PC-3 (cell line): Measurements from ENCODE around the gene DNAJC5. TPM values are rescaled to one million over a fixed set of nuclear protein-coding genes. Genes with fewer than 3 reads are reported as not detected.

Experiments
- ATAC-seq: fragments of 200-7000 bp; cut with Tn5 transposase; 2 replicates; pipeline ENCODE4 v1.9.1; 2020; ENCODE audit warnings: mild to moderate bottlenecking, moderate library complexity
- BruUV-seq: library from RNA; stranded (reverse); fragments of 400-500 nt; replicated peaks from 2 replicates; lab custom pipeline; 2021; lab: Mats Ljungman, UMichigan
- CTCF ChIA-PET: fragments of 300-600 bp; sonication (Branson Sonifier 250); formaldehyde crosslinking; loops from one replicate; lab custom pipeline; 2022; ENCODE audit warnings: antibody characterized with exemption; lab: Charles Lee
- POLR2A ChIA-PET: fragments of 300-600 bp; sonication (Branson Sonifier 250); formaldehyde crosslinking; loops from one replicate; lab custom pipeline; 2022; ENCODE audit warnings: antibody characterized with exemption; ENCODE audit not compliant: unreplicated experiment; lab: Charles Lee
- DNase-seq: peaks from one replicate; pipeline ENCODE4 v3.0.0-alpha.2; 2015
- H2AFZ ChIP-seq: fragments of 300-600 bp; sonication (generic); 2 replicates; pipeline ENCODE4 v1.6.0; 2016; ENCODE audit warnings: antibody characterized with exemption, low read length
- H3F3A ChIP-seq: fragments of 300-600 bp; sonication (generic); one replicate; pipeline ENCODE4 v1.6.0; 2017; ENCODE audit warnings: antibody characterized with exemption, low read length, control low read depth, mild to moderate bottlenecking; ENCODE audit not compliant: unreplicated experiment
- H3K27ac ChIP-seq: fragments of 300-600 bp; sonication (generic); 2 replicates; pipeline ENCODE4 v1.5.1; 2016; ENCODE audit warnings: mild to moderate bottlenecking, low read length
- H3K27me3 ChIP-seq: fragments of 300-600 bp; sonication (generic); 2 replicates; pipeline ENCODE4 v1.6.1; 2016; ENCODE audit warnings: low read length, mixed read lengths
- H3K36me3 ChIP-seq: fragments of 300-600 bp; sonication (generic); 2 replicates; pipeline ENCODE4 v1.6.1; 2016; ENCODE audit warnings: low read depth, mixed run types, low read length, mixed read lengths
- H3K4me1 ChIP-seq: fragments of 300-600 bp; sonication (generic); 2 replicates; pipeline ENCODE4 v1.5.1; 2016; ENCODE audit warnings: low read length; ENCODE audit not compliant: insufficient read depth
- H3K4me2 ChIP-seq: fragments of 300-600 bp; sonication (generic); 2 replicates; pipeline ENCODE4 v1.6.0; 2016; ENCODE audit warnings: low read length
- H3K4me3 ChIP-seq: fragments of 300-600 bp; sonication (generic); 2 replicates; pipeline ENCODE4 v1.5.1; 2016; ENCODE audit warnings: mild to moderate bottlenecking, low read length, mixed read lengths
- H3K79me2 ChIP-seq: fragments of 300-600 bp; sonication (generic); 2 replicates; pipeline ENCODE4 v1.6.1; 2017; ENCODE audit warnings: low read length, mixed read lengths
- H3K9ac ChIP-seq: fragments of 300-600 bp; sonication (generic); 2 replicates; pipeline ENCODE4 v1.6.0; 2016; ENCODE audit warnings: mild to moderate bottlenecking, low read length
- H3K9me2 ChIP-seq: fragments of 300-600 bp; sonication (generic); replicated peaks from 2 replicates; pipeline ENCODE4 v1.6.1; 2016; ENCODE audit warnings: mixed run types, low read length, mixed read lengths
- H3K9me3 ChIP-seq: fragments of 300-600 bp; sonication (generic); 2 replicates; pipeline ENCODE4 v1.6.1; 2016; ENCODE audit warnings: low read length, mixed read lengths
- H4K20me1 ChIP-seq: fragments of 300-600 bp; sonication (generic); 2 replicates; pipeline ENCODE4 v1.6.1; 2016; ENCODE audit warnings: low read length, mixed read lengths
- EZH2 ChIP-seq: fragments of 300-600 bp; sonication (generic); IDR thresholded peaks from one replicate; pipeline ENCODE4 v1.6.1; 2017; ENCODE audit warnings: antibody characterized with exemption, mild to moderate bottlenecking, low read length; ENCODE audit not compliant: unreplicated experiment
- EZH2phosphoT487 ChIP-seq: fragments of 300-600 bp; sonication (generic); IDR thresholded peaks from 2 replicates; pipeline ENCODE4 v1.6.1; 2018; ENCODE audit warnings: mild to moderate bottlenecking, antibody characterized with exemption, low read length, borderline replicate concordance
- intact Hi-C: fragments of 100-400 bp; cut with micrococcal nuclease; formaldehyde crosslinking; loops from 2 replicates; pipeline ENCODE4 v1.9.0; 2023
- total RNA-seq: library from RNA; depleted of rRNA; stranded (reverse); fragments of >200 nt; gene quantifications from 2 replicates; pipeline ENCODE4 v1.2.3, GENCODE V29; 2014
- TF ChIP-seq, protein P1 (sequence below): fragments of 300-600 bp; sonication (generic); conservative IDR thresholded peaks from 2 replicates; pipeline ENCODE4 v1.5.1; 2017; ENCODE audit warnings: antibody characterized with exemption, low read depth, mild to moderate bottlenecking, low read length

The DNAJC5 gene
- total RNA-seq, 1 experiment from 2014 or later = 73.7 TPM

DNA sequence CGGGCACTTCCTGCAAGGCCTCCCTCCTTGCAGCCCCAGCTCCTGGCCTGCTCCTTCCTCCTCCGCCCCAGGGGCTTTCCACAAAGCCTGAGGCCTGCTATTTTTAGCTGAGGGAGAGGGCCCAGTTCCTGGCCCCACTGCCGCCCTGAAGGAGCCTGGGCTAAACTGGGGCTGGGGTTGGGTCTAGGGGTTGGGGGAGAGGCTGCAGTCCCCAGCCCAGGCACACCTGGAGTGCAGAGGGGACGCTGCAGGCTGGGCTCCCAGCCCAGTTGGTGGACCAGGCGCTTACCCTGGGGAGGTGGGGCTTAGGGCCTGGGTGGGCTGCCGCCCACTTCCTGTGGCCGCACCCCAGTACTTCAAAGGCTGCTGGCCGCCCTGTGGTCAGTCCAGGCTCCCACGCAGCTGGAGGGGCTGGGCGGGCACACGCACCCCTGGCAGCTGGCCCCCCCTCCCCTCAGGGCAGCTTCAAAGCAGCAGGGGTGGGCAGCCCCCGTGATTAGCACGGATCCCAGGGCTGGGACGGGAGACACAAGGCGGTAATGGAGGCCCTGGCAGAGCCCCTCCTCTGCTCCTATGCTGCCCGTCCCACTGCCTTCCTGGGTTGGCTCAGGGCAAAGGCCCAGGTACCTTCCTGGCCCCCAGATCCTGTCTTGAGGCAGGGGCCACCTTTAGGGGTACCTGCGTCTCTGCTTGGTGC lies 40.7 kb upstream of the DNAJC5 start:
- Histone ChIP-seq H3K9me3 (no peaks in the 10 kb centered on the region), H3K4me1 (no peaks in the 10 kb centered on the region), H3K4me3 (no peak overlapping the region), H2AFZ (no peak overlapping the region), H3K9me2 (no peaks in the 10 kb centered on the region), H4K20me1 (no peaks in the 10 kb centered on the region), H3F3A (peaks cover 3% of the 10 kb centered on the region), H3K36me3 (no peaks in the 10 kb centered on the region), H3K9ac (no peak overlapping the region), H3K27me3 (peaks cover 20% of the 10 kb centered on the region), H3K27ac (no peak overlapping the region), H3K79me2 (no peaks in the 10 kb centered on the region), H3K4me2 (no peak overlapping the region)
- ChIA-PET POLR2A (interaction anchor here (0.6 to 0.7 kb wide), 2 partner anchors 35 to 50 kb away, joined by 3 read pairs; no protein-coding TSS in a partner anchor), CTCF (no interaction called here)
- ATAC-seq = peak; percentile 13
- no TSS peak for BruUV-seq
- no peak for DNase-seq
- intact Hi-C loops = no loop called here
- TF ChIP-seq, protein P1, sequence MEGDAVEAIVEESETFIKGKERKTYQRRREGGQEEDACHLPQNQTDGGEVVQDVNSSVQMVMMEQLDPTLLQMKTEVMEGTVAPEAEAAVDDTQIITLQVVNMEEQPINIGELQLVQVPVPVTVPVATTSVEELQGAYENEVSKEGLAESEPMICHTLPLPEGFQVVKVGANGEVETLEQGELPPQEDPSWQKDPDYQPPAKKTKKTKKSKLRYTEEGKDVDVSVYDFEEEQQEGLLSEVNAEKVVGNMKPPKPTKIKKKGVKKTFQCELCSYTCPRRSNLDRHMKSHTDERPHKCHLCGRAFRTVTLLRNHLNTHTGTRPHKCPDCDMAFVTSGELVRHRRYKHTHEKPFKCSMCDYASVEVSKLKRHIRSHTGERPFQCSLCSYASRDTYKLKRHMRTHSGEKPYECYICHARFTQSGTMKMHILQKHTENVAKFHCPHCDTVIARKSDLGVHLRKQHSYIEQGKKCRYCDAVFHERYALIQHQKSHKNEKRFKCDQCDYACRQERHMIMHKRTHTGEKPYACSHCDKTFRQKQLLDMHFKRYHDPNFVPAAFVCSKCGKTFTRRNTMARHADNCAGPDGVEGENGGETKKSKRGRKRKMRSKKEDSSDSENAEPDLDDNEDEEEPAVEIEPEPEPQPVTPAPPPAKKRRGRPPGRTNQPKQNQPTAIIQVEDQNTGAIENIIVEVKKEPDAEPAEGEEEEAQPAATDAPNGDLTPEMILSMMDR = no peak
- no peak for TF ChIP-seq EZH2
- no peak for TF ChIP-seq EZH2phosphoT487

DNA sequence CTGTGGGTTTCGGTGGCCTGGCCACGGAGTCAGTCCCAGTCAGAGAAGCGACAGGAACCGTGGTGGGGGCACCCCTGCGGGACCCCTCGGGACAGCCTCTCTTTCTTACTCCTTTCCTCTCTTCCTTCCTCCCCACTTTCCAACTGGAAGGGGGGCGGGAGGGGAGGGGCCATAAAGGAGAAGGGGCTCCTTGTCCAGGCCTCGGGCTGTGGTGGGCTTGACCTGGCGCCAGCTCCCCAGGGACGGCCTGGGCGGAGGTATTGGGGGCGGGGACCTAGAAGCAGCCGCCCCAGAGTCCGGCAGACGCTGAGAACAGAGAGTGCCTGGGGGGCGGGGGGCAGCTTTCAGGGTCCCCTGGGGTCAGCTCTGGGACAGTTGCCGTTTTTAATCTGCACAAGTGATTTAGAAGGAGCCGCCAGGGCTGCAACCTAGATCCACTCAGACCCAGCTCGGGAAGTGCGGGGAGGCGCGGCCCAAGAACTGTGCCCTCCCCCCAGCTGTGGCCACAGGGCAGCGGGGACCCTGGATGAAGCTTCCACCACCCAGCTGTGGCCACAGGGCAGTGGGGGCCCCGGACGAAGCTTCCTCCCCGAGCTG lies 40.1 kb upstream of the DNAJC5 start:
- no peak overlapping the region for H3K4me3 ChIP-seq
- H4K20me1 ChIP-seq = no peaks in the 10 kb centered on the region
- H3K9ac ChIP-seq = no peak overlapping the region
- H3K79me2 ChIP-seq = no peaks in the 10 kb centered on the region
- ATAC-seq = no peak; the same call in 1 of the 2 replicates
- H3K4me2 ChIP-seq = no peak overlapping the region
- ChIA-PET CTCF (no interaction called here), POLR2A (interaction anchor here (0.7 kb wide), 1 partner anchor 51 kb away, joined by 3 read pairs; no protein-coding TSS in a partner anchor)
- H3K4me1 ChIP-seq = no peaks in the 10 kb centered on the region
- no peak for DNase-seq
- TF ChIP-seq, protein P1 = no peak
- TF ChIP-seq EZH2 (no peak), EZH2phosphoT487 (no peak)
- H3K27me3 ChIP-seq = peaks cover 20% of the 10 kb centered on the region
- H3K9me3 ChIP-seq = no peaks in the 10 kb centered on the region
- no peak overlapping the region for H2AFZ ChIP-seq
- H3K27ac ChIP-seq = no peak overlapping the region
- BruUV-seq = no TSS peak
- no peaks in the 10 kb centered on the region for H3K36me3 ChIP-seq
- intact Hi-C loops = no loop called here
- H3F3A ChIP-seq = peaks cover 3% of the 10 kb centered on the region
- no peaks in the 10 kb centered on the region for H3K9me2 ChIP-seq
